Measurements from ENCODE around the gene TMEM185B.
A peak's percentile ranks its signal among the peaks of the same experiment; 100 is the strongest.

TMEM185B gene

DNA sequence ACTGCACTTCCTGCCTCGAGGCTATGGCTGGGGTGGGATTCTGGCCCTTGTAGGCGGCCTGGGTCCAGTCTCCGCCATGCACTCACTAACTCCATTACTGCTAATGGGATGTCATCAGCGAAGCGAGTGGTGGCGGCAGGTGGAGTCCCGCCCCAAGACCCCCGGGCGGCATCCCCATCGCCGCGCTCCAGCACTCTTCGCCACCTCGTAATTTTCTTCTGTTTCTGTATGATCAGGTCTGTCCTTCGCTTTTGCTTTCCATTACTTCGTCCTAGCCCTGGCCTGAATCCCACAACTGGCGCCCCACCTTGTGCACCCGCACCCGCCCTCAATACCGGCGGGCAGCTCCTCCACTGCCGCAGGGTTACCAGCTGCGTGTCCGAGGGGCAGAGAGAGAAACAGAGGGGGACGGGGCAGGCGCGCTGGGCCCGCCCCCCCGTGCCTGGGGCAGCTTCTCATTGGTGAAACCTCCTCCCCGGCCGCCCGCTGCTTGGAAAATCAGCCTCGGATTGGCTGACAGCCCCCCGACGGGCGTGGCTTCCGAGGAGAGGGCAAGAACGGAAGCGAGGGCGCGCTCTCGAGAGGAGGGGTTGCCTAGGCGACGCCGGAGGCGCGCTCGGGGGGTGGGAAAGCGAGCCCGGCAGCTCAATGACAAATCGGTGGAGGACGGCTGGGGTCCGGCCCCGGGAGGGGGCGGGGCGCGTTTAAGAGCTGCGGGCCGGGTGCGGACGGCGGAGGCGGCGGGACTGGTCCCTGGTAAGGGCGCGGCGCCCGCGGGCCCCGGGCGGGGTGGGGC lies 29.2 kb upstream of the TMEM185B start, which contains the start of gene RALB:
Gene RALB (plus strand): TSS at position 628 of the 796 bp plus-strand sequence. CDS start 25,813 bp downstream, outside the sequence.
- ChIA-PET POLR2A (interaction anchor here (0.5 to 1.3 kb wide), 4 partner anchors 12 to 40 kb away, joined by 3 to 5 read pairs (median 4); no protein-coding TSS in a partner anchor), CTCF (interaction anchor here (1.0 to 4.4 kb wide), 6 partner anchors 8 to 76 kb away, joined by 3 to 21 read pairs (median 4); no protein-coding TSS in a partner anchor)
- peak within 1 kb of the TSS in 1 of 2 experiments; percentile 69 for H3K27ac ChIP-seq (ENCODE audit: insufficient read depth in 1 of 2, low read depth in 1 of 2, low read length in 2 of 2, poor library complexity in 1 of 2, severe bottlenecking in 2 of 2)
- H3K4me1 ChIP-seq (ENCODE audit: control extremely low read depth in 1 of 4, control insufficient read depth in 4 of 4, insufficient read depth in 4 of 4, low read length in 3 of 4): peaks cover 36 to 57% (median 48%) of the 10 kb centered on the region in 4 experiments
- peaks cover 0 to 4% (median 0%) of the 10 kb centered on the region in 5 experiments for H3K9me3 ChIP-seq (ENCODE audit: control extremely low read depth in 1 of 5, control insufficient read depth in 4 of 5, insufficient read depth in 2 of 5, low read depth in 1 of 5, low read length in 4 of 5)
- under 1% methylated on average over 69 of the region's 71 CpGs for WGBS (ENCODE audit: insufficient coverage)
- H3K36me3 ChIP-seq (ENCODE audit: control insufficient read depth in 4 of 4, insufficient read depth in 4 of 4, low read length in 3 of 4): no peaks in the 10 kb centered on the region
- DNase-seq: peak; percentile 97 to 98 (median 98)
- peak within 1 kb of the TSS; percentile 61 to 97 (median 88) for H3K4me3 ChIP-seq (ENCODE audit: control insufficient read depth in 1 of 7, extremely low read depth in 1 of 7, insufficient read depth in 4 of 7, low read depth in 2 of 7, low read length in 6 of 7)
- H3K27me3 ChIP-seq (replicated peaks in 2 of 5; ENCODE audit: control insufficient read depth in 4 of 5, insufficient read depth in 5 of 5, low read length in 4 of 5): no peaks in the 10 kb centered on the region

DNA sequence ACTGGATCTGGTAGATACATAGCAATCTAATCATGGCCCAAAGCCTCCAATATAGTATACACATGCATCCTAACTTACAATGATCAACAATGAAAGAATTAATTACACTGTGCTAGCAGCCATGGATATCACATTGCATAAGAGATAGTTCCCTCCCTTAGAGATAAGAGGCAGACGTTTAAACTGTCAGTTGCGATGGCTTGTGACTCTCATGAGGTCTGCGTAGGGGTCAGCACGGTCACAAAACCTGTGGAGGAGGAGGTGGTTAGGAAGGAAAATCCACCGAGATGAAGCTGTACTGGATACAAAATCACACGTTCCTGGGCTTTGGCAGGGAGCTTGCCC lies 28.7 kb upstream of the TMEM185B start:
- peak overlapping the region; percentile 61 to 97 (median 88) for H3K4me3 ChIP-seq (ENCODE audit: control insufficient read depth in 1 of 7, extremely low read depth in 1 of 7, insufficient read depth in 4 of 7, low read depth in 2 of 7, low read length in 6 of 7)
- ChIA-PET POLR2A (interaction anchor here (1.3 kb wide), 1 partner anchor 19 kb away, joined by 3 read pairs; no protein-coding TSS in a partner anchor), CTCF (interaction anchor here (1.0 to 4.4 kb wide), 7 partner anchors 9 to 75 kb away, joined by 3 to 21 read pairs (median 4); no protein-coding TSS in a partner anchor)
- no peak for DNase-seq
- WGBS (ENCODE audit: insufficient coverage): 9% methylated on average over 6 of the region's 6 CpGs
- no peaks in the 10 kb centered on the region for H3K36me3 ChIP-seq (ENCODE audit: control insufficient read depth in 4 of 4, insufficient read depth in 4 of 4, low read length in 3 of 4)
- peaks cover 30 to 52% (median 45%) of the 10 kb centered on the region in 4 experiments for H3K4me1 ChIP-seq (ENCODE audit: control extremely low read depth in 1 of 4, control insufficient read depth in 4 of 4, insufficient read depth in 4 of 4, low read length in 3 of 4)
- H3K27ac ChIP-seq (ENCODE audit: insufficient read depth in 1 of 2, low read depth in 1 of 2, low read length in 2 of 2, poor library complexity in 1 of 2, severe bottlenecking in 2 of 2): peak overlapping the region in 1 of 2 experiments; percentile 65
- no peaks in the 10 kb centered on the region for H3K27me3 ChIP-seq (replicated peaks in 2 of 5; ENCODE audit: control insufficient read depth in 4 of 5, insufficient read depth in 5 of 5, low read length in 4 of 5)
- H3K9me3 ChIP-seq (ENCODE audit: control extremely low read depth in 1 of 5, control insufficient read depth in 4 of 5, insufficient read depth in 2 of 5, low read depth in 1 of 5, low read length in 4 of 5): peaks cover 0 to 4% (median 0%) of the 10 kb centered on the region in 5 experiments

DNA sequence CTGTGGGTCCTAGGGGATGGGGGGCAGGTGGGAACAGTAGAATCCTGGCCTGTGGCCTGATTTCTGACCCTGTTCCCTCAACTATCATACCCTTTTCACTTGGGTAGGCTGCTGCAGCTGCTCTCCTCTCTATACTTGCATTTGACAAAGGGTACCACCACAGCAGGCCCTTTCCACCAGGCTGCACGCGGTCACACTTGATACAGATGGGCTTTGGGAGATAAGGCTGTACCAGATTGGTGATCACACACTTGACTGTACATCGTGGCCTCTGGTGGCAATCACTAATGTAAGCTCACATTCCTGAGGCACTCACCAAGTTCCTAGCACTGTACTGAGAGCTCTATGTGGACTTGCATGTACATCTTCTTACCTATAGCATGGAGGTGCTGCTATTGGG lies 27.9 kb upstream of the TMEM185B start:
- Histone ChIP-seq H3K27me3 (replicated peaks in 2 of 5; ENCODE audit: control insufficient read depth in 4 of 5, insufficient read depth in 5 of 5, low read length in 4 of 5) (no peaks in the 10 kb centered on the region), H3K9me3 (ENCODE audit: control extremely low read depth in 1 of 5, control insufficient read depth in 4 of 5, insufficient read depth in 2 of 5, low read depth in 1 of 5, low read length in 4 of 5) (peaks cover 0 to 2% (median 0%) of the 10 kb centered on the region in 5 experiments), H3K4me1 (ENCODE audit: control extremely low read depth in 1 of 4, control insufficient read depth in 4 of 4, insufficient read depth in 4 of 4, low read length in 3 of 4) (peaks cover 27 to 48% (median 40%) of the 10 kb centered on the region in 4 experiments), H3K27ac (ENCODE audit: insufficient read depth in 1 of 2, low read depth in 1 of 2, low read length in 2 of 2, poor library complexity in 1 of 2, severe bottlenecking in 2 of 2) (no peak overlapping the region), H3K36me3 (ENCODE audit: control insufficient read depth in 4 of 4, insufficient read depth in 4 of 4, low read length in 3 of 4) (no peaks in the 10 kb centered on the region), H3K4me3 (ENCODE audit: control insufficient read depth in 1 of 7, extremely low read depth in 1 of 7, insufficient read depth in 4 of 7, low read depth in 2 of 7, low read length in 6 of 7) (no peak overlapping the region)
- 73% methylated on average over 3 of the region's 3 CpGs for WGBS (ENCODE audit: insufficient coverage)
- ChIA-PET POLR2A (no interaction called here), CTCF (interaction anchor here (0.8 to 4.4 kb wide), 8 partner anchors 8 to 48 kb away, joined by 3 to 21 read pairs (median 4); no protein-coding TSS in a partner anchor)
- DNase-seq: peak in 1 of 3 donors; percentile 65

DNA sequence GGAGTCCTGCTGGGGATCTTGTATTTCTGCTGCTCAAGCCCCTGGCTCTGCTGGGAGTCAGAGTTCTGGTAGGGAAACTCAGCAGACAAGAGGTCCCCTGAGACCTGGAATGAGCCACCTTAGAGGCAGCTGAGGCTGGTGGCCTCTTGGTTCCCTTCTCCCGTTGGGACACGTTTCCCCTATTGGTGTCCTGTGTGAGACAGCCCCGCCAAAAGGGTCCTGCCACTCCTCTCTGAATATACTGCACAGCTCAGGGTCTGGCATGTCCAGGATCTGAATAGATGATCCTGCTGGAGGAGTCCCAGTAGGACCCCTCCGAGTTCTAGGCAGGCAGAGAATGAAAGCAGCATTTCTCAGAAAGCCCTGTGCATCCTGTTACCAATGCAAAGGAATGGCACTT lies 27.4 kb upstream of the TMEM185B start:
- 94% methylated on average over 4 of the region's 4 CpGs for WGBS (ENCODE audit: insufficient coverage)
- no peak for DNase-seq
- H3K9me3 ChIP-seq (ENCODE audit: control extremely low read depth in 1 of 5, control insufficient read depth in 4 of 5, insufficient read depth in 2 of 5, low read depth in 1 of 5, low read length in 4 of 5): no peaks in the 10 kb centered on the region
- no peak overlapping the region for H3K27ac ChIP-seq (ENCODE audit: insufficient read depth in 1 of 2, low read depth in 1 of 2, low read length in 2 of 2, poor library complexity in 1 of 2, severe bottlenecking in 2 of 2)
- ChIA-PET CTCF (interaction anchor here (0.8 to 4.4 kb wide), 7 partner anchors 8 to 49 kb away, joined by 3 to 21 read pairs (median 4); no protein-coding TSS in a partner anchor), POLR2A (interaction anchor here (1.0 kb wide), 1 partner anchor 18 kb away, joined by 3 read pairs; no protein-coding TSS in a partner anchor)
- H3K36me3 ChIP-seq (ENCODE audit: control insufficient read depth in 4 of 4, insufficient read depth in 4 of 4, low read length in 3 of 4): no peaks in the 10 kb centered on the region
- H3K4me3 ChIP-seq (ENCODE audit: control insufficient read depth in 1 of 7, extremely low read depth in 1 of 7, insufficient read depth in 4 of 7, low read depth in 2 of 7, low read length in 6 of 7): no peak overlapping the region
- H3K4me1 ChIP-seq (ENCODE audit: control extremely low read depth in 1 of 4, control insufficient read depth in 4 of 4, insufficient read depth in 4 of 4, low read length in 3 of 4): peaks cover 23 to 47% (median 37%) of the 10 kb centered on the region in 4 experiments
- no peaks in the 10 kb centered on the region for H3K27me3 ChIP-seq (replicated peaks in 2 of 5; ENCODE audit: control insufficient read depth in 4 of 5, insufficient read depth in 5 of 5, low read length in 4 of 5)

DNA sequence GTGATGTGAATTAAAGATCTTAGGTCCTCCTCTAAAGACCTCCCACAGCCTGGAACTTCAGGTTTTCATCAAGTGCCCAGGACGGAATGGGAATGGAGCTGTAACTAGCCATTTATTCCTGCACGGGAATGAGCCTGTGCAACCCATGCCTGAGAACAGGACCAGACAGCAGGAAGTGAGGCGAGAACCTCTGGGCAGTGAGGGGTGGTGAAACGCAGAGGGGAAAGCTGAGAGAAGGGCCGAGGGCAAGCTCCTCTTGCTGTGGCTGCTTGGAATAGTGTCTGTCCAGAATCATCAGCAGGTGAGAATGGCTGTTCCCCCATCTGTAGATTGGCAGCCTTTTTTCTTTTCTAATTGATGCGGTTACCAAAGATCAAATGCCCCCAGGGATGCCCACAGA lies 24.7 kb upstream of the TMEM185B start:
- Histone ChIP-seq H3K36me3 (ENCODE audit: control insufficient read depth in 4 of 4, insufficient read depth in 4 of 4, low read length in 3 of 4) (no peaks in the 10 kb centered on the region), H3K9me3 (ENCODE audit: control extremely low read depth in 1 of 5, control insufficient read depth in 4 of 5, insufficient read depth in 2 of 5, low read depth in 1 of 5, low read length in 4 of 5) (no peaks in the 10 kb centered on the region), H3K27ac (ENCODE audit: insufficient read depth in 1 of 2, low read depth in 1 of 2, low read length in 2 of 2, poor library complexity in 1 of 2, severe bottlenecking in 2 of 2) (no peak overlapping the region), H3K4me1 (ENCODE audit: control extremely low read depth in 1 of 4, control insufficient read depth in 4 of 4, insufficient read depth in 4 of 4, low read length in 3 of 4) (peaks cover 5 to 31% (median 25%) of the 10 kb centered on the region in 4 experiments), H3K4me3 (ENCODE audit: control insufficient read depth in 1 of 7, extremely low read depth in 1 of 7, insufficient read depth in 4 of 7, low read depth in 2 of 7, low read length in 6 of 7) (no peak overlapping the region), H3K27me3 (replicated peaks in 2 of 5; ENCODE audit: control insufficient read depth in 4 of 5, insufficient read depth in 5 of 5, low read length in 4 of 5) (no peaks in the 10 kb centered on the region)
- DNase-seq: no peak
- POLR2A ChIA-PET: no interaction called here
- CTCF ChIA-PET: interaction anchor here (0.6 to 1.2 kb wide), 3 partner anchors 8 to 837 kb away, joined by 3 to 5 read pairs (median 3); no protein-coding TSS in a partner anchor
- WGBS (ENCODE audit: insufficient coverage): 78% methylated on average over 6 of the region's 6 CpGs

DNA sequence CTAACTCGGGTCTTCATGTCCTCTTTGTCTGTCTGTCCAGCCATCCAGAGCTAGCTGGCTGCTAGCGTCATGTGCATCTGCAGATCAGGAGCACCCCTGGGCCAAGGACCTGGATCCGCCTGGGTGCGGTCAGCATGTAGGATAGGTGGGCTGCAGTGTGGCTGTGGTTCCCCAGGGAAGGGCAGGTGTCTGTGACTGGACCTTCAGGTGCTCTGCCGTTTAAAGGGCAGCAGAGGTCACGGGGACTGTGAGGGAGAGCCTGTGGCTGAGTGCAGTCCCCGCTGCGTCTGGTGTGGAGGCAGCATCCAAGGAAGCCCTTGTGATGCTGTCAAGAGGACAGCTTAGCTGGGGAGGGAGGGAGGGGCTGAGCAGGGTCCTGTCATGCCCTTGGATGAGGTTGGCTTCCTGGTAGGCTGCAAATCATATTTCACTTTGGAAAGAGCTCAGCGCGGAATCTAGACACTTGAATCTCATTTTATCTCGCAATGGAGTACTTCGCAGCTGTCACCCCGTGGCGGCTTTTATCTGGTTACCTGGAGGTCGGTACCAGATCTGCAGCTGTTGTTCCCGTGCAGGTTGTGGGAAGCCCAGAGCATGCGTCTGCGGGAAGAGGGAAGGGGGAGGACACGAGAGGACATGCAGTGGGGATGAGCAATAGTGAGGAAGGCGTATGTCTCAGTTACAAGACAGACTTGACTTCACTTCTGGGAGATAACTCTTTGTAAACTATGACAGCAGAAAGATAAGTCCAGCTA lies 23.5 kb upstream of the TMEM185B start:
- H3K4me1 ChIP-seq (ENCODE audit: control extremely low read depth in 1 of 4, control insufficient read depth in 4 of 4, insufficient read depth in 4 of 4, low read length in 3 of 4): peaks cover 2 to 27% (median 20%) of the 10 kb centered on the region in 4 experiments
- no peak overlapping the region for H3K27ac ChIP-seq (ENCODE audit: insufficient read depth in 1 of 2, low read depth in 1 of 2, low read length in 2 of 2, poor library complexity in 1 of 2, severe bottlenecking in 2 of 2)
- WGBS (ENCODE audit: insufficient coverage): 92% methylated on average over 20 of the region's 20 CpGs
- no peaks in the 10 kb centered on the region for H3K27me3 ChIP-seq (replicated peaks in 2 of 5; ENCODE audit: control insufficient read depth in 4 of 5, insufficient read depth in 5 of 5, low read length in 4 of 5)
- no peak for DNase-seq
- POLR2A ChIA-PET: no interaction called here
- H3K36me3 ChIP-seq (ENCODE audit: control insufficient read depth in 4 of 4, insufficient read depth in 4 of 4, low read length in 3 of 4): no peaks in the 10 kb centered on the region
- H3K4me3 ChIP-seq (ENCODE audit: control insufficient read depth in 1 of 7, extremely low read depth in 1 of 7, insufficient read depth in 4 of 7, low read depth in 2 of 7, low read length in 6 of 7): no peak overlapping the region
- H3K9me3 ChIP-seq (ENCODE audit: control extremely low read depth in 1 of 5, control insufficient read depth in 4 of 5, insufficient read depth in 2 of 5, low read depth in 1 of 5, low read length in 4 of 5): no peaks in the 10 kb centered on the region
- CTCF ChIA-PET: interaction anchor here (0.7 to 1.0 kb wide), 5 partner anchors 9 to 67 kb away, joined by 3 read pairs; no protein-coding TSS in a partner anchor
